ENCODE measurements around the gene LYST. TPM values are rescaled to one million over a fixed set of nuclear protein-coding genes. Genes with fewer than 3 reads are reported as not detected.
"Not testable (repeated sequence)": the region's sequence is repeated elsewhere in the genome, so short reads cannot be mapped to it uniquely, and the experiment has no call there.

The LYST gene
- total RNA-seq, 4 donors from 2014 or later: 22.8 to 46.7 (median 32.1) TPM

- Histone ChIP-seq H3K27ac (peak overlapping the region; percentile 15 to 72 (median 28)), H3K27me3 (peaks cover 81% of the 10 kb centered on the region), H3K9me3 (no peaks in the 10 kb centered on the region), H3K36me3 (no peaks in the 10 kb centered on the region), H3K4me1 (peaks cover 3 to 33% (median 27%) of the 10 kb centered on the region in 4 donors), H3K4me3 (peak overlapping the region; percentile 3 to 59 (median 48))
- intact Hi-C loops (cut with DNase I; ENCODE audit: low total_unique reads): no loop called here
- DNase-seq: peak; percentile 67
- no peak for TF ChIP-seq POLR2A (IDR thresholded peaks at IDR 0.05)
- no peak for TF ChIP-seq POLR2AphosphoS5 (IDR thresholded peaks at IDR 0.05)
- no peak for TF ChIP-seq EP300 (IDR thresholded peaks at IDR 0.05; ENCODE audit: low read depth)
- no peak for TF ChIP-seq CTCF (IDR thresholded peaks at IDR 0.05)
- in situ Hi-C loops (cut with MboI; ENCODE audit: low pct_ligation_motif_present in 1 of 4, low pct_unique_long_range_greater_than_20kb in 1 of 4, low sequenced_read_pairs in 3 of 4): no loop called here
- 0 to 8% methylated on average over 8 to 30 of the region's 30 CpGs for WGBS, 2 donors (ENCODE audit: low coverage in 1 of 2)
These were observed 217.7 kb downstream of the LYST start for GRCh38 chr1:235648954-235649367.

- H3K4me1 ChIP-seq: peaks cover 3 to 33% (median 27%) of the 10 kb centered on the region in 4 donors
- TF ChIP-seq POLR2AphosphoS5 (IDR thresholded peaks at IDR 0.05) (no peak), EP300 (IDR thresholded peaks at IDR 0.05; ENCODE audit: low read depth) (no peak), CTCF (IDR thresholded peaks at IDR 0.05) (no peak), POLR2A (IDR thresholded peaks at IDR 0.05) (no peak)
- in situ Hi-C loops (cut with MboI; ENCODE audit: low pct_ligation_motif_present in 1 of 4, low pct_unique_long_range_greater_than_20kb in 1 of 4, low sequenced_read_pairs in 3 of 4): no loop called here
- H3K9me3 ChIP-seq: no peaks in the 10 kb centered on the region
- 0 to 10% methylated on average over 2 to 31 of the region's 31 CpGs for WGBS, 2 donors (ENCODE audit: low coverage in 1 of 2)
- no peaks in the 10 kb centered on the region for H3K36me3 ChIP-seq
- DNase-seq: peak; percentile 64
- H3K27me3 ChIP-seq: peaks cover 77% of the 10 kb centered on the region
- H3K4me3 ChIP-seq: peak overlapping the region in 3 of 4 donors; percentile 44 to 59 (median 53)
- intact Hi-C loops (cut with DNase I; ENCODE audit: low total_unique reads): no loop called here
- H3K27ac ChIP-seq: peak overlapping the region in 2 of 4 donors; percentile 40 to 72
These were observed 218.2 kb downstream of the LYST start for GRCh38 chr1:235648407-235648907.

- H3K9me3 ChIP-seq; intact Hi-C loops (cut with DNase I; ENCODE audit: low total_unique reads); H3K4me3 ChIP-seq; H3K27ac ChIP-seq; DNase-seq; in situ Hi-C loops (cut with MboI; ENCODE audit: low pct_ligation_motif_present in 1 of 4, low pct_unique_long_range_greater_than_20kb in 1 of 4, low sequenced_read_pairs in 3 of 4); H3K36me3 ChIP-seq: not testable (repeated sequence)
- H3K27me3 ChIP-seq: peaks cover 68% of the 10 kb centered on the region
- peaks cover 3 to 33% (median 27%) of the 10 kb centered on the region in 4 donors for H3K4me1 ChIP-seq
- 67 to 77% methylated on average over 8 to 12 of the region's 12 CpGs for WGBS, 2 donors (ENCODE audit: low coverage in 1 of 2)
These were observed 219.2 kb downstream of the LYST start for GRCh38 chr1:235647537-235647936.

- DNase-seq: no peak
- intact Hi-C loops (cut with DNase I; ENCODE audit: low total_unique reads): no loop called here
- no peak overlapping the region for H3K27ac ChIP-seq
- no peak for TF ChIP-seq CTCF (IDR thresholded peaks at IDR 0.05)
- peaks cover 57% of the 10 kb centered on the region for H3K27me3 ChIP-seq
- WGBS, 2 donors (ENCODE audit: low coverage in 1 of 2): 76 to 91% methylated on average over 2 to 9 of the region's 9 CpGs
- no peaks in the 10 kb centered on the region for H3K36me3 ChIP-seq
- H3K4me1 ChIP-seq: peaks cover 3 to 33% (median 27%) of the 10 kb centered on the region in 4 donors
- in situ Hi-C loops (cut with MboI; ENCODE audit: low pct_ligation_motif_present in 1 of 4, low pct_unique_long_range_greater_than_20kb in 1 of 4, low sequenced_read_pairs in 3 of 4): no loop called here
- no peak overlapping the region for H3K4me3 ChIP-seq
- H3K9me3 ChIP-seq: no peaks in the 10 kb centered on the region
These were observed 220.2 kb downstream of the LYST start for GRCh38 chr1:235646463-235646862.

- no peaks in the 10 kb centered on the region for H3K36me3 ChIP-seq
- no peaks in the 10 kb centered on the region for H3K9me3 ChIP-seq
- no peak overlapping the region for H3K27ac ChIP-seq
- peaks cover 0 to 20% (median 17%) of the 10 kb centered on the region in 4 donors for H3K4me1 ChIP-seq
- no peak for TF ChIP-seq EP300 (IDR thresholded peaks at IDR 0.05; ENCODE audit: low read depth)
- TF ChIP-seq POLR2AphosphoS5 (IDR thresholded peaks at IDR 0.05): no peak
- no peak for TF ChIP-seq CTCF (IDR thresholded peaks at IDR 0.05)
- no peak for TF ChIP-seq POLR2A (IDR thresholded peaks at IDR 0.05)
- intact Hi-C loops (cut with DNase I; ENCODE audit: low total_unique reads) (no loop called here), in situ Hi-C loops (cut with MboI; ENCODE audit: low pct_ligation_motif_present in 1 of 4, low pct_unique_long_range_greater_than_20kb in 1 of 4, low sequenced_read_pairs in 3 of 4) (no loop called here)
- peaks cover 40% of the 10 kb centered on the region for H3K27me3 ChIP-seq
- no peak overlapping the region for H3K4me3 ChIP-seq
- DNase-seq: no peak
- 83 to 89% methylated on average over 6 to 13 of the region's 13 CpGs for WGBS, 2 donors (ENCODE audit: low coverage in 1 of 2)
These were observed 221.9 kb downstream of the LYST start for GRCh38 chr1:235644693-235645305.
